HCT116 (cell line): Measurements from ENCODE around the gene DOCK2. TPM values are rescaled to one million over a fixed set of nuclear protein-coding genes. Genes with fewer than 3 reads are reported as not detected.

Source experiments
- ATAC-seq: fragments of 200-7000 bp; cut with Tn5 transposase; 2 replicates; pipeline ENCODE4 v1.9.1; 2020; ENCODE audit warnings: mild to moderate bottlenecking, moderate library complexity
- BruUV-seq: library from RNA; stranded (reverse); fragments of 400-500 nt; replicated peaks from 2 replicates; lab custom pipeline; 2021; lab: Mats Ljungman, UMichigan
- CTCF ChIA-PET: fragments of 300-600 bp; sonication (Branson Sonifier 250); formaldehyde crosslinking; loops from one replicate; lab custom pipeline; 2021; ENCODE audit warnings: antibody characterized with exemption; lab: Charles Lee
- POLR2A ChIA-PET: fragments of 300-600, 350-600 bp; sonication (Branson Sonifier 250); formaldehyde crosslinking; loops from one replicate; lab custom pipeline; 2021; ENCODE audit warnings: antibody characterized with exemption; lab: Charles Lee
- RAD21 ChIA-PET, 2 experiments: fragments of 300-600 bp; sonication (Branson Sonifier 250); formaldehyde crosslinking; loops; one replicate each; lab custom pipeline; 2023; ENCODE audit warnings: low total read pairs in 2 of 2; ENCODE audit not compliant: uncharacterized antibody in 2 of 2, unreplicated experiment in 2 of 2, low non-redundant PET in 1 of 2; lab: Charles Lee
- DNase-seq: peaks from one replicate; pipeline ENCODE4 v3.0.0-alpha.2; 2010; ENCODE audit warnings: low read depth, low spot score
- H2AFZ ChIP-seq: fragments of 200-600 bp; shearing (Covaris generic), sonication (generic); 2 replicates; pipeline ENCODE4 v1.6.1; 2017; ENCODE audit warnings: low read depth, mixed run types, mixed read lengths, antibody characterized with exemption, low read length; ENCODE audit not compliant: poor library complexity, severe bottlenecking
- H3K27ac ChIP-seq: 2 replicates; pipeline ENCODE4 v1.5.1; 2012; ENCODE audit warnings: low read depth, low read length
- H3K27me3 ChIP-seq: fragments of 200-600 bp; sonication (generic); 2 replicates; pipeline ENCODE4 v1.6.1; 2016; ENCODE audit warnings: mixed run types, low read length, mixed read lengths; ENCODE audit not compliant: insufficient read depth
- H3K36me3 ChIP-seq, 2 experiments: fragments of 200-500 bp in 1 of 2; fragments of 200-600 bp in 1 of 2; sonication (Bioruptor generic) in 1 of 2; sonication (generic) in 1 of 2; 2 replicates each; pipeline versions ENCODE4 v1.5.1 to v1.6.1; 2014 to 2016; ENCODE audit warnings: low read length in 2 of 2, inconsistent platforms in 1 of 2, mixed read lengths in 1 of 2, mixed run types in 1 of 2; ENCODE audit not compliant: insufficient read depth in 2 of 2, control insufficient read depth in 1 of 2
- H3K4me1 ChIP-seq, 2 experiments: fragments of 200-600 bp in 1 of 2; sonication (generic) in 1 of 2; 2 replicates each; pipeline versions ENCODE4 v1.5.1 to v1.6.1; 2012 to 2017; ENCODE audit warnings: low read length in 2 of 2, inconsistent platforms in 1 of 2, mild to moderate bottlenecking in 1 of 2, mixed read lengths in 1 of 2, mixed run types in 1 of 2, moderate library complexity in 1 of 2; ENCODE audit not compliant: insufficient read depth in 2 of 2, control insufficient read depth in 1 of 2
- H3K4me2 ChIP-seq: fragments of 200-600 bp; sonication (generic); 2 replicates; pipeline ENCODE4 v1.6.1; 2017; ENCODE audit warnings: mixed run types, low read length, mixed read lengths
- H3K4me3 ChIP-seq, 2 experiments: fragments of 200-600 bp in 1 of 2; sonication (generic) in 1 of 2; replicated peaks in 1 of 2; 2 replicates each; pipeline ENCODE4 v1.5.1; 2011 to 2016; ENCODE audit warnings: low read length in 2 of 2, control low read depth in 1 of 2, low read depth in 1 of 2, mild to moderate bottlenecking in 1 of 2, mixed read lengths in 1 of 2, mixed run types in 1 of 2
- H3K79me2 ChIP-seq: fragments of 200-600 bp; sonication (generic); 2 replicates; pipeline ENCODE4 v1.6.1; 2017; ENCODE audit warnings: mild to moderate bottlenecking, mixed run types, low read length, moderate library complexity, mixed read lengths; ENCODE audit not compliant: insufficient read depth
- H3K9ac ChIP-seq: fragments of 200-600 bp; sonication (generic); 2 replicates; pipeline ENCODE4 v1.6.1; 2016; ENCODE audit warnings: low read length, mixed read lengths
- H3K9me2 ChIP-seq: fragments of 200-600 bp; sonication (generic), shearing (Covaris generic); 2 replicates; pipeline ENCODE4 v1.6.1; 2017; ENCODE audit warnings: mixed run types, mild to moderate bottlenecking, moderate library complexity; ENCODE audit not compliant: insufficient read depth
- H3K9me3 ChIP-seq, 2 experiments: fragments of 200-500 bp in 1 of 2; fragments of 200-600 bp in 1 of 2; sonication (Bioruptor generic) in 1 of 2; sonication (generic) in 1 of 2; 2 replicates each; pipeline ENCODE4 v1.6.1; 2014 to 2017; ENCODE audit warnings: low read length in 2 of 2, mixed read lengths in 2 of 2, inconsistent platforms in 1 of 2, low read depth in 1 of 2, mild to moderate bottlenecking in 1 of 2, mixed run types in 1 of 2, moderate library complexity in 1 of 2; ENCODE audit not compliant: control insufficient read depth in 1 of 2, insufficient read depth in 1 of 2
- H4K20me1 ChIP-seq: fragments of 200-600 bp; sonication (generic), shearing (Covaris generic); 2 replicates; pipeline ENCODE4 v1.6.1; 2017; ENCODE audit warnings: mixed run types, mild to moderate bottlenecking, moderate library complexity; ENCODE audit not compliant: insufficient read depth
- ELF1 ChIP-seq: IDR thresholded peaks from 2 replicates; pipeline ENCODE4 v1.6.1; 2012; ENCODE audit warnings: low read depth, borderline replicate concordance
- EZH2 ChIP-seq: fragments of 200-600 bp; sonication (generic); IDR thresholded peaks from 2 replicates; pipeline ENCODE4 v1.6.1; 2017; ENCODE audit warnings: antibody characterized with exemption, mixed run types
- EZH2phosphoT487 ChIP-seq: fragments of 200-600 bp; IDR thresholded peaks from 2 replicates; pipeline ENCODE4 v1.6.1; 2018; ENCODE audit warnings: antibody characterized with exemption, borderline replicate concordance
- POLR2A ChIP-seq: IDR thresholded peaks from 2 replicates; pipeline ENCODE4 v1.7.0; 2011; ENCODE audit warnings: borderline replicate concordance; ENCODE audit not compliant: insufficient read depth, insufficient read length; ENCODE audit errors: extremely low read depth
- POLR2AphosphoS5 ChIP-seq: IDR thresholded peaks from 2 replicates; pipeline ENCODE4 v1.6.1; 2011; ENCODE audit warnings: mild to moderate bottlenecking, low read depth, low read length, moderate library complexity
- REST ChIP-seq: IDR thresholded peaks from 2 replicates; pipeline ENCODE4 v1.6.1; 2012; ENCODE audit warnings: low read depth
- SRF ChIP-seq: IDR thresholded peaks from 2 replicates; pipeline ENCODE4 v1.6.1; 2012; ENCODE audit warnings: low read depth
- ZNF274 ChIP-seq: fragments of 200-500 bp; sonication (Bioruptor generic); IDR thresholded peaks from 2 replicates; pipeline ENCODE4 v1.6.1; 2014; ENCODE audit warnings: mild to moderate bottlenecking, low read depth, low read length, inconsistent platforms
- intact Hi-C: fragments of 100-400 bp; cut with micrococcal nuclease; formaldehyde crosslinking; loops from 2 replicates; pipeline ENCODE4 v1.10.0; 2022
- total RNA-seq: library from RNA; stranded (reverse); gene quantifications from one replicate; pipeline ENCODE4 v1.2.1, GENCODE V29; 2021; ENCODE audit not compliant: unreplicated experiment
- TF ChIP-seq, protein P1 (sequence below): IDR thresholded peaks from 2 replicates; pipeline ENCODE4 v1.6.1; 2012
- TF ChIP-seq, protein P2 (sequence below), 3 experiments: fragments of 200-600 bp in 1 of 3; sonication (generic) in 1 of 3; IDR thresholded peaks in 2 of 3; conservative IDR thresholded peaks in 1 of 3; 2 replicates each; pipeline ENCODE4 v1.5.1; 2012 to 2017; ENCODE audit warnings: low read depth in 2 of 3, low read length in 2 of 3, antibody characterized with exemption in 1 of 3, borderline replicate concordance in 1 of 3, control low read depth in 1 of 3, mild to moderate bottlenecking in 1 of 3, mixed read lengths in 1 of 3, mixed run types in 1 of 3, moderate library complexity in 1 of 3; ENCODE audit not compliant: insufficient read depth in 1 of 3

Gene DOCK2
- total RNA-seq, 1 experiment from 2014 or later = 0.89 TPM

DNA sequence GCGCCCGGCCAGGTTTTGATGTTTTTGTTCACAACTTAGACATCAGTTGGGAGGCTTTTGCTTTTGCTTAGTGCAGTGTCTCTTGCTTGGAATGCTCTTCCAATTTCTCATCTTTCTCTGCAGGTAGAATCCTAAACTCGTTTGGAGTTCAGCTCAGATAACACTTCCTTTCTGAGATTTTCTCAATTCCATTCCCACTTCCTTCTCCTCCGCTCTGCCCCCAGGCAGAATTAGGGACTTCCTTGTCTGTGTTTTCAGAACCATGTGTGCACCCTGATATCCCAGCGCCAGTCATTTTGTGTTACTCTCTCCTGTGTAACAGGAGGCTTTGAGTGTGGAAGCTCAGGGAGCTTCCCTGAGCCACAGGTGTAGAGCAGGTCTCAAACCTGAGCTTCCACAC is 172.2 kb downstream of the DOCK2 start:
- H3K9me2 ChIP-seq = no peaks in the 10 kb centered on the region
- H4K20me1 ChIP-seq = no peaks in the 10 kb centered on the region
- no peak overlapping the region for H3K4me2 ChIP-seq
- ATAC-seq (no peak), DNase-seq (no peak)
- H3K9ac ChIP-seq = no peak overlapping the region
- no TSS peak for BruUV-seq
- no peak overlapping the region for H3K4me3 ChIP-seq
- no peaks in the 10 kb centered on the region for H3K36me3 ChIP-seq
- H2AFZ ChIP-seq = no peak overlapping the region
- no peaks in the 10 kb centered on the region for H3K79me2 ChIP-seq
- H3K9me3 ChIP-seq = no peaks in the 10 kb centered on the region
- H3K27me3 ChIP-seq = peaks cover 17% of the 10 kb centered on the region; the same call in 1 of the 2 replicates
- CTCF ChIA-PET = no interaction called here
- TF ChIP-seq, protein P1, sequence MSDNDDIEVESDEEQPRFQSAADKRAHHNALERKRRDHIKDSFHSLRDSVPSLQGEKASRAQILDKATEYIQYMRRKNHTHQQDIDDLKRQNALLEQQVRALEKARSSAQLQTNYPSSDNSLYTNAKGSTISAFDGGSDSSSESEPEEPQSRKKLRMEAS = no peak
- TF ChIP-seq ELF1 (no peak), REST (no peak), ZNF274 (no peak), EZH2 (no peak)
- POLR2A ChIA-PET = no interaction called here
- no peaks in the 10 kb centered on the region for H3K4me1 ChIP-seq
- RAD21 ChIA-PET = no interaction called here
- no peak overlapping the region for H3K27ac ChIP-seq
- intact Hi-C loops = no loop called here

DNA sequence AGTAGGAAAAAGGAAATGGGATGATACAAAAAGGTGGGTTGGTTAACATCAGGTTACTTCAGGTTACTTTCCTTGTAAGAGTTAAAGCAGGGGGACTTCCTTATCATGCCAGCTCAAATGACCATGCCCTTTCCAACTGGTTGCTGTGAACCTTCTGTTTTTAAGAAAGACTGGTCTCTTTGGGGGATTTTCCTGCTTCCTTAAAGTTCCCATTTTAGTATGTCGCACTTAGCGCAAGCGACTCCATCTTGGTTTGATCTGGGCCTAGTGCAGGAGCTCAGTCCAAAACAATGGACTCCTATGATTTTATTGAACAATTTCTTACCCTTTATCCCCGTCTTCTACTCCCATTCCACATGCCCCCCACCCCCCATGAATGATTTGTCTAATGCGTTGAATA is 173.4 kb downstream of the DOCK2 start:
- H3K4me2 ChIP-seq = no peak overlapping the region
- POLR2A ChIA-PET = no interaction called here
- no peak overlapping the region for H3K4me3 ChIP-seq
- BruUV-seq = no TSS peak
- H3K9me3 ChIP-seq = no peaks in the 10 kb centered on the region
- peaks cover 15% of the 10 kb centered on the region; the same call in 1 of the 2 replicates for H3K27me3 ChIP-seq
- no peaks in the 10 kb centered on the region for H3K79me2 ChIP-seq
- no peak overlapping the region for H2AFZ ChIP-seq
- no peaks in the 10 kb centered on the region for H3K4me1 ChIP-seq
- DNase-seq (no peak), ATAC-seq (no peak)
- no peaks in the 10 kb centered on the region for H3K36me3 ChIP-seq
- no peak overlapping the region for H3K27ac ChIP-seq
- intact Hi-C loops = no loop called here
- no peaks in the 10 kb centered on the region for H4K20me1 ChIP-seq
- no peak overlapping the region for H3K9ac ChIP-seq
- RAD21 ChIA-PET = no interaction called here
- H3K9me2 ChIP-seq = no peaks in the 10 kb centered on the region
- CTCF ChIA-PET = no interaction called here
- TF ChIP-seq EZH2 (no peak), ZNF274 (no peak), SRF (no peak), REST (no peak), POLR2A (no peak), POLR2AphosphoS5 (no peak), EZH2phosphoT487 (no peak)
- TF ChIP-seq, protein P2, sequence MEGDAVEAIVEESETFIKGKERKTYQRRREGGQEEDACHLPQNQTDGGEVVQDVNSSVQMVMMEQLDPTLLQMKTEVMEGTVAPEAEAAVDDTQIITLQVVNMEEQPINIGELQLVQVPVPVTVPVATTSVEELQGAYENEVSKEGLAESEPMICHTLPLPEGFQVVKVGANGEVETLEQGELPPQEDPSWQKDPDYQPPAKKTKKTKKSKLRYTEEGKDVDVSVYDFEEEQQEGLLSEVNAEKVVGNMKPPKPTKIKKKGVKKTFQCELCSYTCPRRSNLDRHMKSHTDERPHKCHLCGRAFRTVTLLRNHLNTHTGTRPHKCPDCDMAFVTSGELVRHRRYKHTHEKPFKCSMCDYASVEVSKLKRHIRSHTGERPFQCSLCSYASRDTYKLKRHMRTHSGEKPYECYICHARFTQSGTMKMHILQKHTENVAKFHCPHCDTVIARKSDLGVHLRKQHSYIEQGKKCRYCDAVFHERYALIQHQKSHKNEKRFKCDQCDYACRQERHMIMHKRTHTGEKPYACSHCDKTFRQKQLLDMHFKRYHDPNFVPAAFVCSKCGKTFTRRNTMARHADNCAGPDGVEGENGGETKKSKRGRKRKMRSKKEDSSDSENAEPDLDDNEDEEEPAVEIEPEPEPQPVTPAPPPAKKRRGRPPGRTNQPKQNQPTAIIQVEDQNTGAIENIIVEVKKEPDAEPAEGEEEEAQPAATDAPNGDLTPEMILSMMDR (IDR thresholded peaks at IDR 0.05 in 2 of 3, conservative IDR thresholded peaks at IDR 0.05 in 1 of 3; ENCODE audit: borderline replicate concordance in 1 of 3, insufficient read depth in 1 of 3, low read depth in 2 of 3, low read length in 2 of 3) = no peak
